SH-SY5Y (cell line): ENCODE data around the gene MMP24.

Source experiments
- GATA2 ChIP-seq: IDR thresholded peaks from 2 replicates; pipeline ENCODE4 v1.6.1; 2011; ENCODE audit warnings: mild to moderate bottlenecking, low read depth, low read length
- GATA3 ChIP-seq: IDR thresholded peaks from 2 replicates; pipeline ENCODE4 v1.6.1; 2011; ENCODE audit warnings: low read depth, mild to moderate bottlenecking, low read length, moderate library complexity

GRCh38 chr20:35306931-35307517, 80.5 kb downstream of the MMP24 start:
- TF ChIP-seq GATA2: no peak
- TF ChIP-seq GATA3: no peak
